ENCODE measurements around the gene NEUROD6. TPM values are rescaled to one million over a fixed set of nuclear protein-coding genes. Genes with fewer than 3 reads are reported as not detected.

The NEUROD6 gene
- total and polyA plus RNA-seq, 2 experiments from 2014 or later: not detected

DNA sequence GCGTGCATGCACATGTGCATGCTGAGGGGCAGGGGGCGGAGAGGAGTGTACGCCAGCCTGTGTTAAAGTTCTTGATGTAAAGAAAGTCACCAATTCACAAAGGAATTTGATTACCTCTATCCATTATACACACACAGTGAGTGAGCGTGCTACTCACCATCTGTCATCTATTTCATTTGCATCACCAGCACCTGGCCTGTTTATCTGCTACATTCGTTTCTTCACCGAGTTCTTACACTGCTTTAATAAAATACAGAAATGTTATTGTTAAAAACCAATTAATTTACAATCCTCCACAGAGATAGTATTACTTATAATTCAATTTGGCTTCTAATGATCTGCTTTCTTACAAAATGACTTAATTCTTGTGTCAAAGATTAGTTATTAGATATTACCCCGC lies 32.6 kb downstream of the NEUROD6 start (continued):
- TF ChIP-seq, protein P1, sequence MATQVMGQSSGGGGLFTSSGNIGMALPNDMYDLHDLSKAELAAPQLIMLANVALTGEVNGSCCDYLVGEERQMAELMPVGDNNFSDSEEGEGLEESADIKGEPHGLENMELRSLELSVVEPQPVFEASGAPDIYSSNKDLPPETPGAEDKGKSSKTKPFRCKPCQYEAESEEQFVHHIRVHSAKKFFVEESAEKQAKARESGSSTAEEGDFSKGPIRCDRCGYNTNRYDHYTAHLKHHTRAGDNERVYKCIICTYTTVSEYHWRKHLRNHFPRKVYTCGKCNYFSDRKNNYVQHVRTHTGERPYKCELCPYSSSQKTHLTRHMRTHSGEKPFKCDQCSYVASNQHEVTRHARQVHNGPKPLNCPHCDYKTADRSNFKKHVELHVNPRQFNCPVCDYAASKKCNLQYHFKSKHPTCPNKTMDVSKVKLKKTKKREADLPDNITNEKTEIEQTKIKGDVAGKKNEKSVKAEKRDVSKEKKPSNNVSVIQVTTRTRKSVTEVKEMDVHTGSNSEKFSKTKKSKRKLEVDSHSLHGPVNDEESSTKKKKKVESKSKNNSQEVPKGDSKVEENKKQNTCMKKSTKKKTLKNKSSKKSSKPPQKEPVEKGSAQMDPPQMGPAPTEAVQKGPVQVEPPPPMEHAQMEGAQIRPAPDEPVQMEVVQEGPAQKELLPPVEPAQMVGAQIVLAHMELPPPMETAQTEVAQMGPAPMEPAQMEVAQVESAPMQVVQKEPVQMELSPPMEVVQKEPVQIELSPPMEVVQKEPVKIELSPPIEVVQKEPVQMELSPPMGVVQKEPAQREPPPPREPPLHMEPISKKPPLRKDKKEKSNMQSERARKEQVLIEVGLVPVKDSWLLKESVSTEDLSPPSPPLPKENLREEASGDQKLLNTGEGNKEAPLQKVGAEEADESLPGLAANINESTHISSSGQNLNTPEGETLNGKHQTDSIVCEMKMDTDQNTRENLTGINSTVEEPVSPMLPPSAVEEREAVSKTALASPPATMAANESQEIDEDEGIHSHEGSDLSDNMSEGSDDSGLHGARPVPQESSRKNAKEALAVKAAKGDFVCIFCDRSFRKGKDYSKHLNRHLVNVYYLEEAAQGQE (IDR thresholded peaks at IDR 0.05; ENCODE audit: unreplicated experiment): no peak
- TF ChIP-seq NANOG (IDR thresholded peaks at IDR 0.05; ENCODE audit: borderline replicate concordance): no peak

DNA sequence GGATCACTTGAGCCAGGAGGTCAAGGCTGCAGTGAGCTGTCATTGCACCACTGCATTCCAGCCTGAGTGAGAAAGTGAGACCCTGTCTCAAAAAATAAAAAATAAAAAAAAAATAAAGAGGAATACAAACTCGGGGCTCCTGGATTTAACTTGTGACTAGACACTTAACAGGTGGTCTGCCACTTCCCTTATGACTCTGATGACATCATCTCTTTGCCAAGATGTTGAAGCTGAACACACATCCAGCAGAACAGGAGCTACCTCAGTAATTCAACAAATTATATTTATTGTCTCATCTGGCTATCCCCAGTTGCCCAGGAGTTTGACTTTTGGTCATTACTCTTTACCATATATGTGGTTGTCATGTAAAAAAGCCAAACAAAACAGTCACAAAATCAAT lies 35.3 kb downstream of the NEUROD6 start:
- Histone ChIP-seq H3K4me2 (no peak overlapping the region), H3K4me1 (ENCODE audit: insufficient read depth) (peaks cover 3% of the 10 kb centered on the region; the same call in 1 of the 2 replicates), H3K27ac (ENCODE audit: low read depth) (no peak overlapping the region), H3F3A (replicated peaks; ENCODE audit: low read depth) (no peaks in the 10 kb centered on the region), H3K79me2 (replicated peaks; ENCODE audit: insufficient read depth) (no peaks in the 10 kb centered on the region), H3K9me2 (ENCODE audit: insufficient read depth) (no peaks in the 10 kb centered on the region), H3K27me3 (ENCODE audit: insufficient read depth) (no peaks in the 10 kb centered on the region), H3K36me3 (ENCODE audit: insufficient read depth) (no peaks in the 10 kb centered on the region), H4K20me1 (replicated peaks; ENCODE audit: insufficient read depth) (no peaks in the 10 kb centered on the region), H3K4me3 (no peak overlapping the region), H2AFZ (no peak overlapping the region)
- Mint-ChIP-seq H3K4me3 (no peak overlapping the region), H3K9me3 (no peaks in the 10 kb centered on the region), H3K36me3 (ENCODE audit: low read depth) (no peaks in the 10 kb centered on the region), H3K27ac (no peak overlapping the region), H3K4me1 (peaks cover 9% of the 10 kb centered on the region), H3K27me3 (ENCODE audit: insufficient read depth, low read depth, poor library complexity) (no peaks in the 10 kb centered on the region)
- no peak for DNase-seq (ENCODE audit: low spot score)
- ATAC-seq: no peak
- TF ChIP-seq, protein P2, sequence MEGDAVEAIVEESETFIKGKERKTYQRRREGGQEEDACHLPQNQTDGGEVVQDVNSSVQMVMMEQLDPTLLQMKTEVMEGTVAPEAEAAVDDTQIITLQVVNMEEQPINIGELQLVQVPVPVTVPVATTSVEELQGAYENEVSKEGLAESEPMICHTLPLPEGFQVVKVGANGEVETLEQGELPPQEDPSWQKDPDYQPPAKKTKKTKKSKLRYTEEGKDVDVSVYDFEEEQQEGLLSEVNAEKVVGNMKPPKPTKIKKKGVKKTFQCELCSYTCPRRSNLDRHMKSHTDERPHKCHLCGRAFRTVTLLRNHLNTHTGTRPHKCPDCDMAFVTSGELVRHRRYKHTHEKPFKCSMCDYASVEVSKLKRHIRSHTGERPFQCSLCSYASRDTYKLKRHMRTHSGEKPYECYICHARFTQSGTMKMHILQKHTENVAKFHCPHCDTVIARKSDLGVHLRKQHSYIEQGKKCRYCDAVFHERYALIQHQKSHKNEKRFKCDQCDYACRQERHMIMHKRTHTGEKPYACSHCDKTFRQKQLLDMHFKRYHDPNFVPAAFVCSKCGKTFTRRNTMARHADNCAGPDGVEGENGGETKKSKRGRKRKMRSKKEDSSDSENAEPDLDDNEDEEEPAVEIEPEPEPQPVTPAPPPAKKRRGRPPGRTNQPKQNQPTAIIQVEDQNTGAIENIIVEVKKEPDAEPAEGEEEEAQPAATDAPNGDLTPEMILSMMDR (conservative IDR thresholded peaks at IDR 0.05; ENCODE audit: low read depth in 2 of 2): no peak
- TF ChIP-seq, protein P3, sequence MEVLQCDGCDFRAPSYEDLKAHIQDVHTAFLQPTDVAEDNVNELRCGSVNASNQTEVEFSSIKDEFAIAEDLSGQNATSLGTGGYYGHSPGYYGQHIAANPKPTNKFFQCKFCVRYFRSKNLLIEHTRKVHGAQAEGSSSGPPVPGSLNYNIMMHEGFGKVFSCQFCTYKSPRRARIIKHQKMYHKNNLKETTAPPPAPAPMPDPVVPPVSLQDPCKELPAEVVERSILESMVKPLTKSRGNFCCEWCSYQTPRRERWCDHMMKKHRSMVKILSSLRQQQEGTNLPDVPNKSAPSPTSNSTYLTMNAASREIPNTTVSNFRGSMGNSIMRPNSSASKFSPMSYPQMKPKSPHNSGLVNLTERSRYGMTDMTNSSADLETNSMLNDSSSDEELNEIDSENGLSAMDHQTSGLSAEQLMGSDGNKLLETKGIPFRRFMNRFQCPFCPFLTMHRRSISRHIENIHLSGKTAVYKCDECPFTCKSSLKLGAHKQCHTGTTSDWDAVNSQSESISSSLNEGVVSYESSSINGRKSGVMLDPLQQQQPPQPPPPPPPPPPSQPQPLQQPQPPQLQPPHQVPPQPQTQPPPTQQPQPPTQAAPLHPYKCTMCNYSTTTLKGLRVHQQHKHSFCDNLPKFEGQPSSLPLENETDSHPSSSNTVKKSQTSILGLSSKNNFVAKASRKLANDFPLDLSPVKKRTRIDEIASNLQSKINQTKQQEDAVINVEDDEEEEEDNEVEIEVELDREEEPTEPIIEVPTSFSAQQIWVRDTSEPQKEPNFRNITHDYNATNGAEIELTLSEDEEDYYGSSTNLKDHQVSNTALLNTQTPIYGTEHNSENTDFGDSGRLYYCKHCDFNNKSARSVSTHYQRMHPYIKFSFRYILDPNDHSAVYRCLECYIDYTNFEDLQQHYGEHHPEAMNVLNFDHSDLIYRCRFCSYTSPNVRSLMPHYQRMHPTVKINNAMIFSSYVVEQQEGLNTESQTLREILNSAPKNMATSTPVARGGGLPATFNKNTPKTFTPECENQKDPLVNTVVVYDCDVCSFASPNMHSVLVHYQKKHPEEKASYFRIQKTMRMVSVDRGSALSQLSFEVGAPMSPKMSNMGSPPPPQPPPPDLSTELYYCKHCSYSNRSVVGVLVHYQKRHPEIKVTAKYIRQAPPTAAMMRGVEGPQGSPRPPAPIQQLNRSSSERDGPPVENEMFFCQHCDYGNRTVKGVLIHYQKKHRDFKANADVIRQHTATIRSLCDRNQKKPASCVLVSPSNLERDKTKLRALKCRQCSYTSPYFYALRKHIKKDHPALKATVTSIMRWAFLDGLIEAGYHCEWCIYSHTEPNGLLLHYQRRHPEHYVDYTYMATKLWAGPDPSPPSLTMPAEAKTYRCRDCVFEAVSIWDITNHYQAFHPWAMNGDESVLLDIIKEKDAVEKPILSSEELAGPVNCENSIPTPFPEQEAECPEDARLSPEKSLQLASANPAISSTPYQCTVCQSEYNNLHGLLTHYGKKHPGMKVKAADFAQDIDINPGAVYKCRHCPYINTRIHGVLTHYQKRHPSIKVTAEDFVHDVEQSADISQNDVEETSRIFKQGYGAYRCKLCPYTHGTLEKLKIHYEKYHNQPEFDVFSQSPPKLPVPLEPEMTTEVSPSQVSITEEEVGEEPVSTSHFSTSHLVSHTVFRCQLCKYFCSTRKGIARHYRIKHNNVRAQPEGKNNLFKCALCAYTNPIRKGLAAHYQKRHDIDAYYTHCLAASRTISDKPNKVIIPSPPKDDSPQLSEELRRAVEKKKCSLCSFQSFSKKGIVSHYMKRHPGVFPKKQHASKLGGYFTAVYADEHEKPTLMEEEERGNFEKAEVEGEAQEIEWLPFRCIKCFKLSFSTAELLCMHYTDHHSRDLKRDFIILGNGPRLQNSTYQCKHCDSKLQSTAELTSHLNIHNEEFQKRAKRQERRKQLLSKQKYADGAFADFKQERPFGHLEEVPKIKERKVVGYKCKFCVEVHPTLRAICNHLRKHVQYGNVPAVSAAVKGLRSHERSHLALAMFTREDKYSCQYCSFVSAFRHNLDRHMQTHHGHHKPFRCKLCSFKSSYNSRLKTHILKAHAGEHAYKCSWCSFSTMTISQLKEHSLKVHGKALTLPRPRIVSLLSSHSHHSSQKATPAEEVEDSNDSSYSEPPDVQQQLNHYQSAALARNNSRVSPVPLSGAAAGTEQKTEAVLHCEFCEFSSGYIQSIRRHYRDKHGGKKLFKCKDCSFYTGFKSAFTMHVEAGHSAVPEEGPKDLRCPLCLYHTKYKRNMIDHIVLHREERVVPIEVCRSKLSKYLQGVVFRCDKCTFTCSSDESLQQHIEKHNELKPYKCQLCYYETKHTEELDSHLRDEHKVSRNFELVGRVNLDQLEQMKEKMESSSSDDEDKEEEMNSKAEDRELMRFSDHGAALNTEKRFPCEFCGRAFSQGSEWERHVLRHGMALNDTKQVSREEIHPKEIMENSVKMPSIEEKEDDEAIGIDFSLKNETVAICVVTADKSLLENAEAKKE (CRISPR knock-in tag; IDR thresholded peaks at IDR 0.05): no peak
- TF ChIP-seq EZH2phosphoT487 (IDR thresholded peaks at IDR 0.05; ENCODE audit: unreplicated experiment) (no peak), NANOG (IDR thresholded peaks at IDR 0.05; ENCODE audit: borderline replicate concordance) (no peak), ZNF331 (CRISPR knock-in tag; IDR thresholded peaks at IDR 0.05; ENCODE audit: low read depth) (no peak), CREB1 (CRISPR knock-in tag; IDR thresholded peaks at IDR 0.05; ENCODE audit: low read depth) (no peak), POLR2AphosphoS5 (IDR thresholded peaks at IDR 0.05; ENCODE audit: low read depth) (no peak), JUNB (IDR thresholded peaks at IDR 0.05; ENCODE audit: unreplicated experiment) (no peak), EZH2 (IDR thresholded peaks at IDR 0.05; ENCODE audit: low read depth, unreplicated experiment) (no peak), ZNF114 (CRISPR knock-in tag; IDR thresholded peaks at IDR 0.05) (no peak)
- TF ChIP-seq, protein P4, sequence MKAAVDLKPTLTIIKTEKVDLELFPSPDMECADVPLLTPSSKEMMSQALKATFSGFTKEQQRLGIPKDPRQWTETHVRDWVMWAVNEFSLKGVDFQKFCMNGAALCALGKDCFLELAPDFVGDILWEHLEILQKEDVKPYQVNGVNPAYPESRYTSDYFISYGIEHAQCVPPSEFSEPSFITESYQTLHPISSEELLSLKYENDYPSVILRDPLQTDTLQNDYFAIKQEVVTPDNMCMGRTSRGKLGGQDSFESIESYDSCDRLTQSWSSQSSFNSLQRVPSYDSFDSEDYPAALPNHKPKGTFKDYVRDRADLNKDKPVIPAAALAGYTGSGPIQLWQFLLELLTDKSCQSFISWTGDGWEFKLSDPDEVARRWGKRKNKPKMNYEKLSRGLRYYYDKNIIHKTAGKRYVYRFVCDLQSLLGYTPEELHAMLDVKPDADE (IDR thresholded peaks at IDR 0.05): no peak

Measured in GM23338 (cell line).